Amniotic epithelial cell (primary cell): ENCODE results near the gene MYRFL.

Source experiments
- DNase-seq: peaks from one replicate; pipeline ENCODE4 v3.0.0-alpha.2; 2010; ENCODE audit warnings: low read depth

The MYRFL gene

GRCh38 chr12:69897744-69898143 lies 72.7 kb downstream of the MYRFL start:
- peak; percentile 44 for DNase-seq

GRCh38 chr12:69898236-69898635 lies 73.2 kb downstream of the MYRFL start:
- DNase-seq: peak; percentile 61

GRCh38 chr12:69900720-69901131 lies 75.7 kb downstream of the MYRFL start:
- DNase-seq: peak; percentile 61

GRCh38 chr12:69901221-69901905 lies 76.3 kb downstream of the MYRFL start:
- no peak for DNase-seq

- no peak for DNase-seq
These were observed 78.5 kb downstream of the MYRFL start for GRCh38 chr12:69903548-69903947.

- peak; percentile 72 for DNase-seq
These were observed 79.8 kb downstream of the MYRFL start for GRCh38 chr12:69904777-69905176.

- DNase-seq: no peak
These were observed 80.8 kb downstream of the MYRFL start for GRCh38 chr12:69905801-69906200.

GRCh38 chr12:69906411-69907216 lies 81.6 kb downstream of the MYRFL start:
- DNase-seq: no peak

GRCh38 chr12:69908203-69908602 lies 83.2 kb downstream of the MYRFL start:
- peak; percentile 11 for DNase-seq

GRCh38 chr12:69910694-69911093 lies 85.7 kb downstream of the MYRFL start:
- no peak for DNase-seq

GRCh38 chr12:69913526-69913925 lies 88.5 kb downstream of the MYRFL start:
- no peak for DNase-seq

GRCh38 chr12:69915964-69916363 lies 90.9 kb downstream of the MYRFL start:
- no peak for DNase-seq

- peak; percentile 10 for DNase-seq
These were observed 91.7 kb downstream of the MYRFL start for GRCh38 chr12:69916544-69917235.

GRCh38 chr12:69918287-69918686 lies 93.3 kb downstream of the MYRFL start:
- no peak for DNase-seq

- DNase-seq: no peak
These were observed 94.5 kb downstream of the MYRFL start for GRCh38 chr12:69919495-69919894.

- DNase-seq: no peak
These were observed 96.8 kb downstream of the MYRFL start for GRCh38 chr12:69921831-69922230.

GRCh38 chr12:69922999-69923398 lies 98.0 kb downstream of the MYRFL start:
- DNase-seq: no peak

- DNase-seq: peak; percentile 45
These were observed 100.3 kb downstream of the MYRFL start for GRCh38 chr12:69925291-69925690.

- DNase-seq: no peak
These were observed 102.1 kb downstream of the MYRFL start for GRCh38 chr12:69927164-69927563.

- peak; percentile 20 for DNase-seq
These were observed 104.1 kb downstream of the MYRFL start for GRCh38 chr12:69929125-69929524.

GRCh38 chr12:69929531-69929930 lies 104.5 kb downstream of the MYRFL start:
- peak; percentile 37 for DNase-seq

GRCh38 chr12:69931569-69931968 lies 106.5 kb downstream of the MYRFL start:
- no peak for DNase-seq

- no peak for DNase-seq
These were observed 107.1 kb downstream of the MYRFL start for GRCh38 chr12:69932154-69932553.
